ENCODE measurements around the gene GATC.

DNA sequence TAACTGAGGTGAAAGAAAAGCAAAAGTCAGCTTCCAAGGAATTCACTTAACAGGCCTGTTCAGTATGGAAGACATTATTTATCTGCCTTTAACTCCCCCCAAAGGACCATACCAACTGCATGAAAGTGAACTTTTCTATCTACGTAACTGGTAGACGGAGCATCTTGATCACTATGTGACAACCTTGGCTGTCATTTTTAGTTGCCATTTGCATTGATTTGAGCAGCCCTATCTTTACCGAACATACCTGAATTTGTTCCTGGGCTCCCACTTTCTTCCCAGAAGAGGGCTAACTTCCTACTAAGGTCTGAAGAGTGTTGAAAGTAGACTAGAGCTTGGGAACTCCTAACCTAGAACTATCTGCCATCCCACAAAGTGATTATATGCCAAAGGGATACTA, 13.9 kb downstream of the GATC start:
- TF ChIP-seq POLR2A (IDR thresholded peaks at IDR 0.05), result no peak
- TF ChIP-seq, protein P1, sequence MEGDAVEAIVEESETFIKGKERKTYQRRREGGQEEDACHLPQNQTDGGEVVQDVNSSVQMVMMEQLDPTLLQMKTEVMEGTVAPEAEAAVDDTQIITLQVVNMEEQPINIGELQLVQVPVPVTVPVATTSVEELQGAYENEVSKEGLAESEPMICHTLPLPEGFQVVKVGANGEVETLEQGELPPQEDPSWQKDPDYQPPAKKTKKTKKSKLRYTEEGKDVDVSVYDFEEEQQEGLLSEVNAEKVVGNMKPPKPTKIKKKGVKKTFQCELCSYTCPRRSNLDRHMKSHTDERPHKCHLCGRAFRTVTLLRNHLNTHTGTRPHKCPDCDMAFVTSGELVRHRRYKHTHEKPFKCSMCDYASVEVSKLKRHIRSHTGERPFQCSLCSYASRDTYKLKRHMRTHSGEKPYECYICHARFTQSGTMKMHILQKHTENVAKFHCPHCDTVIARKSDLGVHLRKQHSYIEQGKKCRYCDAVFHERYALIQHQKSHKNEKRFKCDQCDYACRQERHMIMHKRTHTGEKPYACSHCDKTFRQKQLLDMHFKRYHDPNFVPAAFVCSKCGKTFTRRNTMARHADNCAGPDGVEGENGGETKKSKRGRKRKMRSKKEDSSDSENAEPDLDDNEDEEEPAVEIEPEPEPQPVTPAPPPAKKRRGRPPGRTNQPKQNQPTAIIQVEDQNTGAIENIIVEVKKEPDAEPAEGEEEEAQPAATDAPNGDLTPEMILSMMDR (IDR thresholded peaks at IDR 0.05), result no peak

Data from Peyer's patch (tissue), 4 donors.